ENCODE measurements around the gene RELA.
"Not testable (repeated sequence)": the region's sequence is repeated elsewhere in the genome, so short reads cannot be mapped to it uniquely, and the experiment has no call there.

RELA gene

GRCh38 chr11:65672180-65672860 is 9.6 kb upstream of the RELA start:
- DNase-seq = no peak

DNA sequence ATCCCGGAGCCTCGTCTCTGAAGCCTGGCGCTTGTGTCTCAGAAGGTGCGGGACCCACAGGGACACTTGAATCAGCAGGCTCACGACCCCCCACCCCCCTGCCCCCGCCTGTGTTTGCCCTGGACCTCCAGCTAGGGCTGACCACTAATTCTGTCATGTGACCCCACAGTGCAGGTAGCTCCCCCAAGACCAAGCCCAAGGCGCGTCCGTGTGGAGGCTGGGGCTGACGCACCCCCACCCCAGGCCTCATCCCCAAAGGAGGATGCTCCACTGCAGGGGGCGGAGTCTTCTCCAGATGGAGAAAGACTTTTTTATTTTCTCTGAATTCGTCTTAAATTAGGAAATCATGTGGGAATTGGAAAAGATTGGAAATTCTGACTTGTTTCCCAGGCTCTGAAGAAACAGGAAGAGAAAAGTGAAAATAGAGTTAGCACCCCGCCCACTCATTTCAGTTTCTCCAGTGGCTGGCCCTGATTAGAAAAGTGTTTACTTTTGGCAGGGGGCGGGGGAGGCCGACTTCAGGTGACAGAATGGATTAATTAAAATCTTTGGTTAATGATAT is 1.0 kb upstream of the RELA start:
- peak in 43 of 58 donors; percentile 34 to 79 (median 68) for DNase-seq

- peak in 3 of 58 donors; percentile 49 to 71 (median 53) for DNase-seq
Observed at GRCh38 chr11:65662247-65662798, 393 bp downstream of the RELA start.

GRCh38 chr11:65661599-65662246 is 993 bp downstream of the RELA start:
- no peak for DNase-seq

- DNase-seq = not testable (repeated sequence)
Observed at GRCh38 chr11:65660908-65661307, 1.8 kb downstream of the RELA start.

DNA sequence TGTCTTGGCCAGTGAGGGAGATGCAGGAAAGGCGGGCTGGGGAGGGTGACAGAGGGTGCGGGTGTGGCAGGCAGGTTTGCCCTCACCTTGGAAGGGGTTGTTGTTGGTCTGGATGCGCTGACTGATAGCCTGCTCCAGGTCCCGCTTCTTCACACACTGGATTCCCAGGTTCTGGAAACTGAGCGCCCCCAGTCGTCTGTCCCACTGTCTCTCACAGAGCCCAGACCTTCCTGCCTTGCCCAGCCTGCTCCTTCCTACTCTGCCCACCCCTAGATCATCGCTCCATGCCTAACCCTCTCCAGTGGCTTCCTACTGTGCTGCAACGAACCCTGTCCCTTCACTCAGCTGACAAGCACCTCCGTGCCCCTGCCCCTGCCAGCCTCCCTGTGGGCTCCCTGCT is 2.7 kb downstream of the RELA start:
- DNase-seq = no peak

DNA sequence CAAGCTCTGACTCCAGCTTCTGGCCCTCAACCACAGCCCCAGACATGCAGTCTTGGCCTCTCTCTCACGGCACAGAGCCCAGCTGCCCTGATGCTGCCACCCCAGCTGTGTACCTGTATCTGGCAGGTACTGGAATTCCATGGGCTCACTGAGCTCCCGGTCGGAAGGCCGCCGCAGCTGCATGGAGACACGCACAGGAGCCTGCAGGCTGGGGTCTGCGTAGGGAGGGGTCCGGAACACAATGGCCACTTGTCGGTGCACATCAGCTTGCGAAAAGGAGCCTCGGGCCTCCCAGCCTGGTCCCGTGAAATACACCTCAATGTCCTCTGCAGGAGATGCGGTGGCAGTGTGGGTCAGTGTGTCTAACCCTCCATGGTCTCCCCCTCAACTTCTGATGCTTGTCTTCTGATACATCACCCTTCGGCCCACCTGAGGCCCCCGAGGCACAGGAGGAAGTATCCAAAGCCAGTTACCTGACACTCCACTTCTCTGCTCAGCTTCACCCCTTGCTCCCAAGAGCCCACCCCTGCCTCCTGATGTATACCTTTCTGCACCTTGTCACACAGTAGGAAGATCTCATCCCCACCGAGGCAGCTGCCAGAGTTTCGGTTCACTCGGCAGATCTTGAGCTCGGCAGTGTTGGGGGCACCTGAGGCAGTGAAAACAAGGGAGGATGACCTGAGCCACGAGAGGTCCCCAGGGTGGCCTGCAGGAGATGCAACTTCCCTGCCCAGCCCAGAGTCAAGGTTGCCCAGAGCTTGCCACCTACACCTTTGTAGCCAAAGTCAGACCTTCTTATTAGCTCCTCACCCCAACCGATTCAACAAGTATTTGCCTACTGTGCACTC is 4.3 kb downstream of the RELA start:
- no peak for DNase-seq

DNA sequence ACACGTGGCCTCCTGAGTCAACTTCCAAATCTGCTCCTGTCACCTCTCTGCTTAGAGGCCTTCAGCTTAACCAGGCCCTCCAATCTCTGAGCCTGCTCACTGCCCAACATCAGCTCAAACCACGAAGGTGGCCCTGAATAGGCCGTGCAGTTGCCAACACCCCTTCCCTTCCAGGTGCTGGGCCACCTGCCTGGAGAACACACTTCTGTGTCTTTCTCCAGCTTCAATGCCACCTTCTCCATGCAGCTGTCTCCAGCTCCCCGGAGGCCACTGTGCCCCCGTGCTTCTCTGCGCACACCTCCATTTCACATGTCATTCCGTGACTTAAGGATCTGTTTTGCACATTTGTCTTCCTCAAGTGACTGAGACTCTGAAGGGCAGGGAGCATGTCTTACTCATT is 5.3 kb downstream of the RELA start:
- DNase-seq = no peak

- no peak for DNase-seq
Observed at GRCh38 chr11:65655570-65656332, 7.0 kb downstream of the RELA start.

DNA sequence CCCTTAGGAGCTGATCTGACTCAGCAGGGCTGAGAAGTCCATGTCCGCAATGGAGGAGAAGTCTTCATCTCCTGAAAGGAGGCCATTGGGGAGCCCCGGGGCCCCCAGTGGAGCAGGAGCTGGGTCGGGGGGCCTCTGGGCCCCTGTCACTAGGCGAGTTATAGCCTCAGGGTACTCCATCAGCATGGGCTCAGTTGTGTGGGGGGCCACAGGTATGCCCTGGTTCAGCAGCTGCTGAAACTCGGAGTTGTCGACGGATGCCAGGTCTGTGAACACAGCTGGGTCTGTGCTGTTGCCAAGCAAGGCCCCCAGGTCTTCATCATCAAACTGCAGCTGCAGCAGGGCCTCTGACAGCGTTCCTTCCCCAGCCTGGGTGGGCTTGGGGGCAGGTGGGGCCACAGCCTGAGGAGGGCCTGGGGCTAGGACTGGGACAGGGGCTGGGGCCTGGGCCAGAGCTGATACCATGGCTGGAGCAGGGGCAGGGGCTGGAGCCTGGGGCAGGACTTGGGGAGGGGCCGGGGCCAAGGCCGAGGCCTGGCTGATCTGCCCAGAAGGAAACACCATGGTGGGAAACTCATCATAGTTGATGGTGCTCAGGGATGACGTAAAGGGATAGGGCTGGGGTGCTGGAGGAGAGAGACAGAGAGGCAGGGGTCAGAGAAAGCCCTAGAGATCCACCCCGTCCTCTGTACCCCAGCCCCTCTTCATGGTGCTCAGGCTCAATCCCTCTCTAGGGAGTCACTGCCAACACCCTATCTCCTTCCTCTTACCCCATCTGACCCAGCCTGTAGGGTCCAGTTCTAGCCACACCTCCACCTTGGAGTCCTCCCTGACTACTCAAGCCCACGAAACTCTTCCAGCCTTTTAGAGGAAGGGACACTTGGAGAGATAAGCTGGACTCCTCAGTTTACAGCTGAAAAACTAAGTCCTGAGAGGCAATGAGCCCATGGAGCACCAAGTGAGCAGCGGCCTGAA is 8.1 kb downstream of the RELA start:
- DNase-seq = no peak

DNA sequence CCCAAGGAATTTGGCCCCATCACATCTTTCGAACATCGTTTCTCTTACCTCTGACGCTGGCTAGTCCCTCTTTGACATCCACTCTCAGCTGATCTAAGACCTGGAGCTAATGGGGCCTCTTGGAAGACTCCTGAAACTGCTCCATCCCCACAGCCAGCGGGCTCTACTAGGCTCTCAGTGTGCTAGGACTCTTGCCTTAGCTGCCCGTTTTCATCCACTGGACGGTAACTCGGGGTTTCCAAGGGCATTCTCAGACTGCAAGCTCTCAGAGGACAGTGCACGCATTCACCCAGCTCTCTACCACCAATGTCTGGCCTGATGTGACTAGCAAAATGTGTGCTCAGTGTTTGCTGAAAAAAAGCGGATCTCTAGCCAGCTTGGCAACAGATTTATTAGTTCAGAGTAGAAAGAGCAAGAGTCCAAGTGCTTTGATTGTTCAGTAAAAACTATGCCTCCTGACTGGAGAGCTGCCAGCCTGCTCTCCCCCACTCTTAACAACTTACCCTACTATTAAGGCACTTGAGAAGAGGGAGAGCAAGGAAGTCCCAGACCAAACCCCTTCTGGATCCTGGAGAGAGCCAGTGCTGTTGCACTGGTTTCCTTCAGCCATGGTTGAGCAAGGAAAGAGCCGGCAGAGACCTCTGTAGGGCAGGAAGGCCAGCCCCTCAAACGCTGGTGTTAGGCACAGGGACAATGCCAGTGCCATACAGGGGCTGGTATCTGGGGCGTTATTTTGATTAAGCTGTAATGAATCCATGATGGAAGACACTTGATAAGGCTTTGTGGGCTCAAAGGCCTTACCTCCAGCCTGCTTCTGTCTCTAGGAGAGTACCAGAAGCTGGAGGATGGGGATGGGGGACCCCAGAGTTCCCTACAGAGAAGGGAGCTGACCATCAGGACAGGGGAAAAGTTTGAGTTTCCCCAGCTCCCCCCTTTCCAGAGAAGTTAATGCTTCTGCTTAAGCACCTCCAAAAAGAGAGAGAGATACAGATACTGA is 9.2 kb downstream of the RELA start:
- peak in 34 of 58 donors; percentile 21 to 80 (median 58) for DNase-seq

- peak in 57 of 58 donors; percentile 58 to 97 (median 86) for DNase-seq
Observed at GRCh38 chr11:65652511-65653228, 10.0 kb downstream of the RELA start.

- DNase-seq = no peak
Observed at GRCh38 chr11:65651589-65652510, 10.9 kb downstream of the RELA start.

DNA sequence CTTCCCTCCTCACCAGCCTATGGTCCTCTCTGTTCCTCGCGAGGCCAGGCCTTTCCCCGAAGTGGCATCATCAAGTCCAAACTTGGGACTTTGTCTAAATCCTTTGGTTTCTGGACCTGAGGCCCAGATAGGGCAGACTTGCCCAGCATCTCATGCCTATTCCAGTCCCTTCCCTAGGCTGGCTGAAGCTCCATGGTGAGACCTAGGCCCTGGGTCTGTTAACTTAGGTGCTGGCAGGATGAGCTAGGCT is 11.5 kb downstream of the RELA start:
- DNase-seq = no peak

DNA sequence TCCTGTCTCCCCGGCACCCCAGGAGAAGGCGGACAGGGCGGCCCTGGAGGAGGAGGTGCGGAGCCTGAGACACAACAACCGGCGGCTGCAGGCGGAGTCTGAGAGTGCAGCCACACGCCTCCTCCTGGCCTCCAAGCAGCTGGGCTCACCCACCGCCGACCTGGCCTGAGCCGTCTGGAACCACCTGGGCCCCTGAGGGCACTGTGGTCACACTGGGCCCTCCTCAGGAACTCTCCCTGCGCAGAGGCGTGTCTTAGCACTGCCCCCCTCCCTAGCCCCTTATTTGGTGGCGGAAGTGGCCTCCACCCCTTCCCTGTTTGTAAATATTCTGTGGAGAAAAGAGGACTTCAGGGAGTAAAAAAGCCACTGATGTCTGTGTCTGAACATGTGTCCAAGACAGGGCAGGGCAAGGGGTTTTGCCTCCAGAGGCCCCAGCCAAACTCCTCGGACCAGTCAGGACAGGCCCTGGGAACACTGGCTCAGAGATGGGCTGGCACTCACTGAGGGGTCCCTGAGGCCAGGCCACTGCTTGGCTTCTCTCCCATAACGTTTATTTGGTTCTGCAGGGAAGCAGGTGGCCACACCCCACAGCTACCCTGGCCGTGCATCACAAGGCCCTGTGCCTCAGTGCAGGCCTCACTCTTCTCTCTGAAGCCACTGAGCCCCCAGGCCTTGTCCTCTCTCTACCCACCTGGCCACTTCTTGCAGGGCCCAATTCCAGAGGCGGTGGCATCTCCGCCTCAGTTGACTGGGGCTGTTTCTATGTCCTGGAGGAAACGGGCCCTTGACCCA is 12.0 kb downstream of the RELA start:
- no peak for DNase-seq

All from anterior cingulate cortex (tissue), 58 donors.